ENCODE measurements around the gene CMTM7. TPM values are rescaled to one million over a fixed set of nuclear protein-coding genes. Genes with fewer than 3 reads are reported as not detected.
A peak's percentile ranks its signal among the peaks of the same experiment; 100 is the strongest.

CMTM7 gene
- total and polyA plus RNA-seq, 2 of the 13 experiments (the other 11 are each of a cell fraction or from before 2014, with no cell fraction given), result 20.9 to 21.4 TPM

DNA sequence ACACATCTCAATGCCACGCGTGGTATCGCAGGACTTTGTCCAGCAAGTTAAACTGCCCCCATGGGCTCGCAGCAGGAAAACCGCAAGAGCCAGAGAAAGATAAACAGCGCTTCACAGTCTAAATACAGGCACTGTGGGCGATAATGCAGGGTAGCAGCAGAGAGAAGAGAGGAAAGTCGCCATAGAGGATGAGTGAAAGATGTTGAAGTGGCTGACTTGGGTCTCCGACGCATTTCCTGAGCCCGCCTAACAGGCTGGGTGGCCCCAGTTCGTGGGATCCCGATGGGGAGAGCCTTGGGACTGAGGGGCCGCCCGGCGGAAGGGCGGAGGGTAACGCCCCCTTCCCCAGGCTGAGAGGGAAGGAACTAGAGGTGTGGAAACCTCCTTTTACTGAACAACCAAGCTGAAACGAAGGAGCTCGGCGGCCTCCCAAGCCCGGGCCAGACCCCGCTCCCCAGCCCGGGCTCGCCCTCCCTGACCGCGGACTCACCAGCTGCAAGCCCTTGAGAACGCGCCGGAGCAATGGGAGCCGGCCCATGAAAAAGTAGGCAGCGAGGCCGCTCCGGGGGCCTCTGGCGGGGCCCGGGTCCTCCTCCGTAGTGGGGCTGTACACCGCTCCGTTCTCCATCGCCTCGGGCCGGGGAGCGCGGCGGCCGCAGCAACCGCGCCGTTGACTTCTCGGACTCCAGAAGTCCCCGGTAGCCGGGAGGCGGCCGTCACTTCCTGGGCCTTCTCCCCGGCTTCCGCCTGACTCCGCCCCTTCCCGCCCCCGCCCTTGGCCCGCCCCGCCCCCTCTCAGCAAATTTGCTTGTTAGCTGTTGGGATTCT lies 110.7 kb downstream of the CMTM7 start, which contains the start of gene CMTM6 (continued):
- TF ChIP-seq, protein P1, sequence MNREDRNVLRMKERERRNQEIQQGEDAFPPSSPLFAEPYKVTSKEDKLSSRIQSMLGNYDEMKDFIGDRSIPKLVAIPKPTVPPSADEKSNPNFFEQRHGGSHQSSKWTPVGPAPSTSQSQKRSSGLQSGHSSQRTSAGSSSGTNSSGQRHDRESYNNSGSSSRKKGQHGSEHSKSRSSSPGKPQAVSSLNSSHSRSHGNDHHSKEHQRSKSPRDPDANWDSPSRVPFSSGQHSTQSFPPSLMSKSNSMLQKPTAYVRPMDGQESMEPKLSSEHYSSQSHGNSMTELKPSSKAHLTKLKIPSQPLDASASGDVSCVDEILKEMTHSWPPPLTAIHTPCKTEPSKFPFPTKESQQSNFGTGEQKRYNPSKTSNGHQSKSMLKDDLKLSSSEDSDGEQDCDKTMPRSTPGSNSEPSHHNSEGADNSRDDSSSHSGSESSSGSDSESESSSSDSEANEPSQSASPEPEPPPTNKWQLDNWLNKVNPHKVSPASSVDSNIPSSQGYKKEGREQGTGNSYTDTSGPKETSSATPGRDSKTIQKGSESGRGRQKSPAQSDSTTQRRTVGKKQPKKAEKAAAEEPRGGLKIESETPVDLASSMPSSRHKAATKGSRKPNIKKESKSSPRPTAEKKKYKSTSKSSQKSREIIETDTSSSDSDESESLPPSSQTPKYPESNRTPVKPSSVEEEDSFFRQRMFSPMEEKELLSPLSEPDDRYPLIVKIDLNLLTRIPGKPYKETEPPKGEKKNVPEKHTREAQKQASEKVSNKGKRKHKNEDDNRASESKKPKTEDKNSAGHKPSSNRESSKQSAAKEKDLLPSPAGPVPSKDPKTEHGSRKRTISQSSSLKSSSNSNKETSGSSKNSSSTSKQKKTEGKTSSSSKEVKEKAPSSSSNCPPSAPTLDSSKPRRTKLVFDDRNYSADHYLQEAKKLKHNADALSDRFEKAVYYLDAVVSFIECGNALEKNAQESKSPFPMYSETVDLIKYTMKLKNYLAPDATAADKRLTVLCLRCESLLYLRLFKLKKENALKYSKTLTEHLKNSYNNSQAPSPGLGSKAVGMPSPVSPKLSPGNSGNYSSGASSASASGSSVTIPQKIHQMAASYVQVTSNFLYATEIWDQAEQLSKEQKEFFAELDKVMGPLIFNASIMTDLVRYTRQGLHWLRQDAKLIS (CRISPR knock-in tag; IDR thresholded peaks at IDR 0.05), result no peak
- no peak for TF ChIP-seq SOX13 (IDR thresholded peaks at IDR 0.05)
- TF ChIP-seq SOX13 (CRISPR knock-in tag; conservative IDR thresholded peaks at IDR 0.05 in 1 of 2, IDR thresholded peaks at IDR 0.05 in 1 of 2), result 0 out of 4 replicates have a peak, but pooled peaks of 1 of the 2 experiments have one; percentile 39
- no peak for TF ChIP-seq ZNF468 (CRISPR knock-in tag; IDR thresholded peaks at IDR 0.05)
- no peak for TF ChIP-seq ZBTB21 (CRISPR knock-in tag; IDR thresholded peaks at IDR 0.05)
- no peak for TF ChIP-seq NFIC (IDR thresholded peaks at IDR 0.05; ENCODE audit: low read length)
- no peak for TF ChIP-seq FOSL2 (CRISPR knock-in tag; IDR thresholded peaks at IDR 0.05)
- no peak for TF ChIP-seq MIXL1 (CRISPR knock-in tag; IDR thresholded peaks at IDR 0.05)
- TF ChIP-seq HIVEP1 (CRISPR knock-in tag; IDR thresholded peaks at IDR 0.05), result 0 out of 2 replicates have a peak, but pooled peaks have one; percentile 28
- TF ChIP-seq ARID5B (CRISPR knock-in tag; IDR thresholded peaks at IDR 0.05), result no peak; the same call in 1 of the 2 replicates
- TF ChIP-seq, protein P2, sequence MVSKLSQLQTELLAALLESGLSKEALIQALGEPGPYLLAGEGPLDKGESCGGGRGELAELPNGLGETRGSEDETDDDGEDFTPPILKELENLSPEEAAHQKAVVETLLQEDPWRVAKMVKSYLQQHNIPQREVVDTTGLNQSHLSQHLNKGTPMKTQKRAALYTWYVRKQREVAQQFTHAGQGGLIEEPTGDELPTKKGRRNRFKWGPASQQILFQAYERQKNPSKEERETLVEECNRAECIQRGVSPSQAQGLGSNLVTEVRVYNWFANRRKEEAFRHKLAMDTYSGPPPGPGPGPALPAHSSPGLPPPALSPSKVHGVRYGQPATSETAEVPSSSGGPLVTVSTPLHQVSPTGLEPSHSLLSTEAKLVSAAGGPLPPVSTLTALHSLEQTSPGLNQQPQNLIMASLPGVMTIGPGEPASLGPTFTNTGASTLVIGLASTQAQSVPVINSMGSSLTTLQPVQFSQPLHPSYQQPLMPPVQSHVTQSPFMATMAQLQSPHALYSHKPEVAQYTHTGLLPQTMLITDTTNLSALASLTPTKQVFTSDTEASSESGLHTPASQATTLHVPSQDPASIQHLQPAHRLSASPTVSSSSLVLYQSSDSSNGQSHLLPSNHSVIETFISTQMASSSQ (IDR thresholded peaks at IDR 0.05; ENCODE audit: low read depth), result no peak
- TF ChIP-seq, protein P2 (CRISPR knock-in tag; IDR thresholded peaks at IDR 0.05; ENCODE audit: borderline replicate concordance), result no peak
- TF ChIP-seq KAT2B (IDR thresholded peaks at IDR 0.05; ENCODE audit: borderline replicate concordance, low read depth, low read length), result no peak
- no peak for TF ChIP-seq CEBPB (IDR thresholded peaks at IDR 0.05; ENCODE audit: borderline replicate concordance, low read depth, low read length)
- no peak for TF ChIP-seq SMARCC2 (IDR thresholded peaks at IDR 0.05)
- TF ChIP-seq SRY (CRISPR knock-in tag; IDR thresholded peaks at IDR 0.05), result no peak
- no peak for TF ChIP-seq PAX8 (CRISPR knock-in tag; IDR thresholded peaks at IDR 0.05; ENCODE audit: borderline replicate concordance)
- no peak for TF ChIP-seq ZNF841 (CRISPR knock-in tag; IDR thresholded peaks at IDR 0.05; ENCODE audit: borderline replicate concordance)
- TF ChIP-seq ZNF12 (CRISPR knock-in tag; IDR thresholded peaks at IDR 0.05), result no peak
